SK-N-SH (cell line): ENCODE data around the gene TNK2. TPM values are rescaled to one million over a fixed set of nuclear protein-coding genes. Genes with fewer than 3 reads are reported as not detected.

Experiments used
- CTCF ChIA-PET: fragments of 300-600, 350-600 bp; formaldehyde crosslinking; extraction: SDS; loops from one replicate; lab custom pipeline; 2021; lab: Yijun Ruan, JAX
- POLR2A ChIA-PET: fragments of 350-600 bp; sonication (Branson Sonifier 250); formaldehyde crosslinking; extraction: SDS; loops from one replicate; lab custom pipeline; 2020; ENCODE audit warnings: antibody characterized with exemption, inconsistent platforms; lab: Yijun Ruan, JAX
- DNase-seq: peaks from one replicate; pipeline ENCODE4 v3.0.0; 2012
- H2AFZ ChIP-seq: fragments of 200-600 bp; sonication (generic); 2 replicates; pipeline ENCODE4 v1.8.1; 2016; ENCODE audit warnings: antibody characterized with exemption, mild to moderate bottlenecking, low read depth
- H3F3A ChIP-seq: fragments of 200-600 bp; sonication (generic); replicated peaks from 2 replicates; pipeline ENCODE3; 2016; ENCODE audit warnings: antibody characterized with exemption, mild to moderate bottlenecking; ENCODE audit not compliant: insufficient read depth
- H3K27ac ChIP-seq, 2 experiments: fragments of 200-500 bp in 1 of 2; fragments of 200-600 bp in 1 of 2; sonication (Bioruptor generic) in 1 of 2; sonication (generic), shearing (Covaris generic) in 1 of 2; 2 replicates each; pipeline versions ENCODE4 v1.5.1 to v1.6.1; 2014 to 2016; ENCODE audit warnings: low read depth in 2 of 2, inconsistent platforms in 1 of 2, low read length in 1 of 2, mild to moderate bottlenecking in 1 of 2, mixed read lengths in 1 of 2
- H3K27me3 ChIP-seq: fragments of 200-600 bp; sonication (generic), shearing (Covaris generic); 2 replicates; pipeline ENCODE4 v1.6.1; 2016; ENCODE audit warnings: mixed run types; ENCODE audit not compliant: insufficient read depth
- H3K36me3 ChIP-seq, 2 experiments: fragments of 200-500 bp in 1 of 2; fragments of 200-600 bp in 1 of 2; sonication (Bioruptor generic) in 1 of 2; sonication (generic) in 1 of 2; replicated peaks in 1 of 2; 2 replicates each; pipeline versions ENCODE3 to v1.5.1; 2014 to 2016; ENCODE audit warnings: low read length in 1 of 2, mild to moderate bottlenecking in 1 of 2; ENCODE audit not compliant: insufficient read depth in 2 of 2, control insufficient read depth in 1 of 2
- H3K4me1 ChIP-seq, 2 experiments: fragments of 200-500 bp in 1 of 2; fragments of 200-600 bp in 1 of 2; sonication (Bioruptor generic) in 1 of 2; sonication (generic), shearing (Covaris generic) in 1 of 2; 2 replicates each; pipeline versions ENCODE4 v1.5.1 to v1.6.1; 2014 to 2016; ENCODE audit warnings: low read depth in 1 of 2, low read length in 1 of 2, mixed run types in 1 of 2; ENCODE audit not compliant: insufficient read depth in 2 of 2, control insufficient read depth in 1 of 2
- H3K4me2 ChIP-seq: fragments of 200-600 bp; sonication (generic), shearing (Covaris generic); 2 replicates; pipeline ENCODE4 v1.6.1; 2017; ENCODE audit warnings: mixed run types
- H3K4me3 ChIP-seq, 2 experiments: fragments of 200-500 bp in 1 of 2; fragments of 200-600 bp in 1 of 2; sonication (Bioruptor generic) in 1 of 2; sonication (generic), shearing (Covaris generic) in 1 of 2; 2 replicates each; pipeline versions ENCODE4 v1.5.1 to v1.8.1; 2014 to 2016; ENCODE audit warnings: low read depth in 2 of 2, inconsistent platforms in 1 of 2, low read length in 1 of 2, mild to moderate bottlenecking in 1 of 2, mixed read lengths in 1 of 2, moderate library complexity in 1 of 2
- H3K79me2 ChIP-seq: fragments of 200-600 bp; sonication (generic); 2 replicates; pipeline ENCODE4 v1.8.1; 2017; ENCODE audit warnings: mild to moderate bottlenecking; ENCODE audit not compliant: insufficient read depth
- H3K9ac ChIP-seq: fragments of 200-600 bp; sonication (generic); 2 replicates; pipeline ENCODE4 v1.6.1; 2017; ENCODE audit warnings: mixed run types
- H3K9me2 ChIP-seq: fragments of 200-600 bp; sonication (generic); 2 replicates; pipeline ENCODE4 v1.6.1; 2017; ENCODE audit warnings: mixed run types
- H3K9me3 ChIP-seq: fragments of 200-600 bp; sonication (generic); 2 replicates; pipeline ENCODE4 v1.6.1; 2017; ENCODE audit warnings: mixed run types, mild to moderate bottlenecking, moderate library complexity
- H4K20me1 ChIP-seq: fragments of 200-600 bp; sonication (generic); 2 replicates; pipeline ENCODE4 v1.6.1; 2017; ENCODE audit warnings: mild to moderate bottlenecking, mixed run types; ENCODE audit not compliant: insufficient read depth
- ELF1 ChIP-seq: IDR thresholded peaks from 2 replicates; pipeline ENCODE4 v1.4.0; 2012
- EZH2phosphoT487 ChIP-seq: fragments of 200-600 bp; sonication (generic); IDR thresholded peaks from 2 replicates; pipeline ENCODE4 v1.6.1; 2017; ENCODE audit warnings: low read depth, mixed run types, mild to moderate bottlenecking, antibody characterized with exemption, moderate library complexity, borderline replicate concordance
- FOSL2 ChIP-seq: IDR thresholded peaks from 2 replicates; pipeline ENCODE4 v1.4.0; 2012; ENCODE audit warnings: low read depth, mild to moderate bottlenecking, moderate library complexity, borderline replicate concordance
- FOXJ3 ChIP-seq: sonication (generic); formaldehyde crosslinking; IDR thresholded peaks from 2 replicates; pipeline ENCODE4 v1.5.1; 2020; ENCODE audit warnings: mild to moderate bottlenecking, missing genetic modification reagents
- GATA2 ChIP-seq: sonication (generic); formaldehyde crosslinking; IDR thresholded peaks from 2 replicates; pipeline ENCODE4 v1.5.0; 2020; ENCODE audit warnings: mild to moderate bottlenecking, missing genetic modification reagents
- MAX ChIP-seq: IDR thresholded peaks from 2 replicates; pipeline ENCODE4 v1.4.0; 2012; ENCODE audit warnings: low read depth
- MEF2A ChIP-seq: IDR thresholded peaks from 2 replicates; pipeline ENCODE4 v1.4.0; 2012; ENCODE audit warnings: low read depth, borderline replicate concordance
- NFIC ChIP-seq: IDR thresholded peaks from 2 replicates; pipeline ENCODE4 v1.4.0; 2012; ENCODE audit warnings: borderline replicate concordance
- NRF1 ChIP-seq: IDR thresholded peaks from 2 replicates; pipeline ENCODE4 v1.6.1; 2012; ENCODE audit warnings: low read depth, mild to moderate bottlenecking, low read length
- PBX3 ChIP-seq: IDR thresholded peaks from 2 replicates; pipeline ENCODE4; 2012
- POLR2AphosphoS5 ChIP-seq: IDR thresholded peaks from 2 replicates; pipeline ENCODE4 v1.6.1; 2012; ENCODE audit warnings: low read depth, low read length
- RCOR1 ChIP-seq: fragments of 150-350 bp; IDR thresholded peaks from 2 replicates; pipeline ENCODE4 v1.6.1; 2017; ENCODE audit warnings: antibody characterized with exemption, low read length
- RXRA ChIP-seq: IDR thresholded peaks from 2 replicates; pipeline ENCODE4 v1.4.0; 2012; ENCODE audit warnings: low read depth, mild to moderate bottlenecking, borderline replicate concordance
- SIN3A ChIP-seq: IDR thresholded peaks from 2 replicates; pipeline ENCODE4 v1.6.1; 2012; ENCODE audit warnings: low read depth, mild to moderate bottlenecking, low read length, moderate library complexity, borderline replicate concordance
- SMC3 ChIP-seq: IDR thresholded peaks from 2 replicates; pipeline ENCODE4 v1.6.1; 2012; ENCODE audit warnings: low read depth, low read length, improper control_type of control experiment
- TAF1 ChIP-seq: IDR thresholded peaks from 2 replicates; pipeline ENCODE4 v1.6.1; 2012; ENCODE audit warnings: low read depth, mild to moderate bottlenecking, low read length, moderate library complexity, borderline replicate concordance
- TCF12 ChIP-seq: IDR thresholded peaks from 2 replicates; pipeline ENCODE4 v1.4.0; 2012
- TEAD4 ChIP-seq: IDR thresholded peaks from 2 replicates; pipeline ENCODE4 v1.4.0; 2012; ENCODE audit warnings: mild to moderate bottlenecking, borderline replicate concordance; ENCODE audit not compliant: insufficient read depth
- USF2 ChIP-seq: fragments of 150-350 bp; IDR thresholded peaks from 2 replicates; pipeline ENCODE4 v1.6.1; 2017; ENCODE audit warnings: antibody characterized with exemption, low read length, low read depth, borderline replicate concordance
- YY1 ChIP-seq: IDR thresholded peaks from 2 replicates; pipeline ENCODE4 v1.4.0; 2012; ENCODE audit warnings: low read depth, mild to moderate bottlenecking
- ZBTB33 ChIP-seq: IDR thresholded peaks from 2 replicates; pipeline ENCODE4 v1.4.0; 2012; ENCODE audit warnings: low read depth, borderline replicate concordance
- WGBS: methylation state at CpG from one replicate; pipeline ENCODE4 v1.1.6; 2017; ENCODE audit warnings: low lambda C conversion rate; 5-methylcytosine and 5-hydroxymethylcytosine counted together
- polyA plus RNA-seq, 3 experiments: library from polyadenylated mRNA; depleted of rRNA; stranded (reverse); fragments of >200 nt; gene quantifications; 2 replicates each; pipeline ENCODE4 v1.2.3, GENCODE V29; 2012

Gene TNK2
- polyA plus RNA-seq, 1 of the 3 experiments (the other 2 are of a cell fraction) = 17.3 TPM

- CTCF ChIA-PET = no interaction called here
- 74% methylated on average over 42 of the region's 47 CpGs for WGBS
These were observed 82.2 kb downstream of the TNK2 start for GRCh38 chr3:195825857-195826804.

GRCh38 chr3:195825191-195825588, 83.2 kb downstream of the TNK2 start:
- TF ChIP-seq MEF2A (no peak), TCF12 (no peak), RCOR1 (no peak), ELF1 (no peak), GATA2 (CRISPR knock-in tag) (no peak), RXRA (no peak), TAF1 (no peak), USF2 (no peak), SIN3A (no peak), NRF1 (no peak), YY1 (no peak), PBX3 (no peak), MAX (no peak), FOXJ3 (CRISPR knock-in tag) (no peak), TEAD4 (no peak), FOSL2 (no peak), NFIC (no peak), POLR2AphosphoS5 (no peak)
- Histone ChIP-seq H3F3A (no peaks in the 10 kb centered on the region), H3K9me2 (no peaks in the 10 kb centered on the region), H3K27ac (no peak overlapping the region), H3K4me2 (no peak overlapping the region), H4K20me1 (no peaks in the 10 kb centered on the region), H2AFZ (no peak overlapping the region), H3K4me3 (no peak overlapping the region), H3K9me3 (no peaks in the 10 kb centered on the region), H3K4me1 (no peaks in the 10 kb centered on the region), H3K36me3 (no peaks in the 10 kb centered on the region), H3K79me2 (no peaks in the 10 kb centered on the region), H3K9ac (no peak overlapping the region), H3K27me3 (0 out of 2 replicates have a peak, but pooled peaks cover 11% of the 10 kb centered on the region)
- ChIA-PET POLR2A (no interaction called here), CTCF (no interaction called here)
- no peak for DNase-seq
- 36% methylated on average over 6 of the region's 15 CpGs for WGBS

More at GRCh38 chr3:195825857-195826804, 82.2 kb downstream of the TNK2 start:
- Histone ChIP-seq H3K79me2 (no peaks in the 10 kb centered on the region), H3K27me3 (0 out of 2 replicates have a peak, but pooled peaks cover 5% of the 10 kb centered on the region), H3K27ac (no peak overlapping the region), H3K36me3 (no peaks in the 10 kb centered on the region), H3K9me3 (no peaks in the 10 kb centered on the region), H3K9me2 (no peaks in the 10 kb centered on the region), H3F3A (no peaks in the 10 kb centered on the region), H4K20me1 (no peaks in the 10 kb centered on the region), H2AFZ (no peak overlapping the region), H3K4me3 (no peak overlapping the region), H3K4me2 (no peak overlapping the region), H3K9ac (no peak overlapping the region), H3K4me1 (no peaks in the 10 kb centered on the region)
- POLR2A ChIA-PET = no interaction called here
- no peak for DNase-seq
- TF ChIP-seq SMC3 (no peak), MAX (no peak), FOSL2 (no peak), ZBTB33 (no peak), EZH2phosphoT487 (no peak)
